ENCODE data around the gene KMT2B. TPM values are rescaled to one million over a fixed set of nuclear protein-coding genes. Genes with fewer than 3 reads are reported as not detected.

Gene KMT2B
- total and polyA plus RNA-seq, 4 donors = 21.7 to 41.0 (median 27.5) TPM

- ATAC-seq (ENCODE audit: insufficient read depth, low FRiP score) (no peak), DNase-seq (no peak)
- no peaks in the 10 kb centered on the region for H3K9me3 ChIP-seq (ENCODE audit: control insufficient read depth in 4 of 4, insufficient read depth in 3 of 4, low read length in 3 of 4)
- peaks cover 0 to 20% (median 6%) of the 10 kb centered on the region in 5 donors for H3K4me1 ChIP-seq (ENCODE audit: control insufficient read depth in 5 of 5, insufficient read depth in 5 of 5, low read length in 5 of 5)
- 43 to 58% methylated on average over 16 of the region's 16 CpGs for WGBS, 2 donors
- no peak overlapping the region for H3K27ac ChIP-seq (ENCODE audit: low read depth in 1 of 2, low read length in 1 of 2)
- H3K27me3 ChIP-seq (ENCODE audit: control insufficient read depth in 3 of 3, insufficient read depth in 3 of 3, low read length in 2 of 3) = no peaks in the 10 kb centered on the region
- no peak for TF ChIP-seq CTCF (IDR thresholded peaks at IDR 0.05; ENCODE audit: control extremely low read depth, extremely low read depth)
- no peak overlapping the region for H3K4me3 ChIP-seq
- H3K36me3 ChIP-seq (ENCODE audit: control insufficient read depth in 4 of 4, insufficient read depth in 4 of 4, low read length in 4 of 4) = peaks cover 0 to 12% (median 3%) of the 10 kb centered on the region in 4 donors
- no peak overlapping the region for H3K9ac ChIP-seq (ENCODE audit: insufficient read depth in 1 of 2, low read length in 2 of 2)
Observed at GRCh38 chr19:35774274-35775045, 56.7 kb downstream of the KMT2B start.

GRCh38 chr19:35775046-35775297 lies 57.2 kb downstream of the KMT2B start:
- DNase-seq (no peak), ATAC-seq (ENCODE audit: insufficient read depth, low FRiP score) (no peak)
- Histone ChIP-seq H3K9me3 (ENCODE audit: control insufficient read depth in 4 of 4, insufficient read depth in 3 of 4, low read length in 3 of 4) (no peaks in the 10 kb centered on the region), H3K9ac (ENCODE audit: insufficient read depth in 1 of 2, low read length in 2 of 2) (no peak overlapping the region), H3K27ac (ENCODE audit: low read depth in 1 of 2, low read length in 1 of 2) (no peak overlapping the region), H3K36me3 (ENCODE audit: control insufficient read depth in 4 of 4, insufficient read depth in 4 of 4, low read length in 4 of 4) (peaks cover 0 to 12% (median 3%) of the 10 kb centered on the region in 4 donors), H3K4me3 (no peak overlapping the region), H3K4me1 (ENCODE audit: control insufficient read depth in 5 of 5, insufficient read depth in 5 of 5, low read length in 5 of 5) (peaks cover 0 to 20% (median 6%) of the 10 kb centered on the region in 5 donors), H3K27me3 (ENCODE audit: control insufficient read depth in 3 of 3, insufficient read depth in 3 of 3, low read length in 2 of 3) (no peaks in the 10 kb centered on the region)
- WGBS, 2 donors = 24 to 39% methylated on average over 9 of the region's 9 CpGs
- TF ChIP-seq CTCF (IDR thresholded peaks at IDR 0.05; ENCODE audit: control extremely low read depth, extremely low read depth) = no peak

- H3K9ac ChIP-seq (ENCODE audit: insufficient read depth in 1 of 2, low read length in 2 of 2) = peak within 1 kb of the TSS in 1 of 2 donors; percentile 61
- peak within 1 kb of the TSS; percentile 61 for H3K4me3 ChIP-seq
- no peaks in the 10 kb centered on the region for H3K9me3 ChIP-seq (ENCODE audit: control insufficient read depth in 4 of 4, insufficient read depth in 3 of 4, low read length in 3 of 4)
- no peaks in the 10 kb centered on the region for H3K27me3 ChIP-seq (ENCODE audit: control insufficient read depth in 3 of 3, insufficient read depth in 3 of 3, low read length in 2 of 3)
- DNase-seq (peak; percentile 99), ATAC-seq (ENCODE audit: insufficient read depth, low FRiP score) (peak; percentile 99)
- peaks cover 0 to 12% (median 5%) of the 10 kb centered on the region in 4 donors for H3K36me3 ChIP-seq (ENCODE audit: control insufficient read depth in 4 of 4, insufficient read depth in 4 of 4, low read length in 4 of 4)
- no peak within 1 kb of the TSS for H3K27ac ChIP-seq (ENCODE audit: low read depth in 1 of 2, low read length in 1 of 2)
- no peak for TF ChIP-seq CTCF (IDR thresholded peaks at IDR 0.05; ENCODE audit: control extremely low read depth, extremely low read depth)
- 0 to 1% methylated on average over 44 to 82 of the region's 82 CpGs for WGBS, 2 donors
- H3K4me1 ChIP-seq (ENCODE audit: control insufficient read depth in 5 of 5, insufficient read depth in 5 of 5, low read length in 5 of 5) = peaks cover 0 to 20% (median 6%) of the 10 kb centered on the region in 5 donors
Observed at GRCh38 chr19:35775298-35776101, 57.7 kb downstream of the KMT2B start, which contains the start of gene ARHGAP33. Gene ARHGAP33 (plus strand): TSS chr19:35775564. CDS start chr19:35775659, 95 bp downstream.
